GM19397 (cell line): Measurements from ENCODE around the gene SRP14.
"Not testable (repeated sequence)": the region's sequence is repeated elsewhere in the genome, so short reads cannot be mapped to it uniquely, and the experiment has no call there.

Experiments used
- ATAC-seq: cut with Tn5 transposase; IDR thresholded peaks from one replicate; pipeline ENCODE4 v1.9.1; 2021; ENCODE audit warnings: mild to moderate bottlenecking, moderate library complexity; ENCODE audit not compliant: unreplicated experiment

The SRP14 gene

DNA sequence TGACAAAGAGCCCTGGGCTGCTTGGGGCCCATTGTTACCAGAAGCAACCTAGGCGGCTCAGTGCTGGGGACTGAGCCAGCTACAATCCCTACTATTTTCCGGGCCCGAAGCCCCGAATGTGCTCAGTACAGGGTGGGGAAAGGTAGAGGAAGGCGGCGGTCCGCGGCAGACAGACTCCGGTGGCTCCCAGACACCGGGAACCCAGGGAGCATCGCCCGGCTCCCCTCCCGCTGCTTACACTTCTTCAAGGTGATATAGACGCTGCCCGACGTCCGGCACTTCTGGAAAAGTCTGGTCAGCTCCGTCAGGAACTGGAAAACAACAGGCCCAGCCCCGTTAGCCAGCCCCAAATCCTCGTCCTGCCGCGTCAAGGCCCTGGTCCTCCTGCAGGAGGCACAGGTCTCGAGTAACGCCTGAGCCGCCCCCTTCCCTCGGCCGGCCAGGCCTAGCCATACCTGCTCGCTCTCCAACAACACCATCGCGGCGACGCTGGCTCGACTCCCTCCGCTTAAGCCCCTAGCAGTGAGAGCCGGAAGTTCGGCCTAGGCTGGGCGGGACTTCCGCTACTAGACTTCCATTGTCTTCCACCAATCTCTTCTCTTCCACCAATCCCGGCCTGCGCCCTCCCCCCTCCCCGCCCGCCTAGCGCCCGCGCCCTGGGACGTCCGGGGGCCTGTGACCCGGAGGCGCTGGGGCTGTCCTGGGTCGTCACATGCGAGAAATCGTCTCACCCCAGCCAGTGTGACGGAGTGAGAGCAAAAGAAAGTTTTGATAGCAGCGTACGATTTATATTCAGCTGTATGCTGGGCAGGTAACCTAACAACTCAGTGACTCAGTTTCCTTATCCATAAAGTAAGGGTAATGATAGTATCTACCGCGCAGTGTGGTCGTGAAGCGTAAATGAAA, at the start of gene SRP14:
Gene SRP14, minus strand, starts transcription at position 544 of the 906 bp plus-strand sequence. Its CDS starts 65 bp downstream, at position 479.
- peak; percentile 95 for ATAC-seq

GRCh38 chr15:40087991-40088928, 49.3 kb upstream of the SRP14 start:
- ATAC-seq: no peak

- no peak for ATAC-seq
Observed at GRCh38 chr15:40087068-40087810, 48.3 kb upstream of the SRP14 start.

DNA sequence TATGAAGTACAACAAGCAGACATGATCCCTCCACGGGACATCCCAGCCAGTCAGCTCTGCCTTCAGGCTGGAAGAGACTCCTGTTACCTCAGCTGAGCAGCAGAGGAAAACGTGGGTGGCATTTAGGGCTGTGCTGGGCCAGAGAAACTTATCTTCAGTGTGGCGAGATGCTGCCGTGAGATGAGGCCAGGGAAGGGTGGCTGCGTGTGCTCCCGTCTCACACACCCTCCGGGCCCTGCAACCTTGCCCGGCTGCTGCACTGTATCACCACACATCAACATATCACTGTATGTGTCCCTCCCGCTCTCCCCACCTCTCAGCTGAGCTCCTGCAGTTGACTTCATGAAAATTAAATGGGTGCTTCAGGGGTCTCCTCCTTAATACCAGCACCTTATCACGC, 46.3 kb upstream of the SRP14 start:
- ATAC-seq: no peak

DNA sequence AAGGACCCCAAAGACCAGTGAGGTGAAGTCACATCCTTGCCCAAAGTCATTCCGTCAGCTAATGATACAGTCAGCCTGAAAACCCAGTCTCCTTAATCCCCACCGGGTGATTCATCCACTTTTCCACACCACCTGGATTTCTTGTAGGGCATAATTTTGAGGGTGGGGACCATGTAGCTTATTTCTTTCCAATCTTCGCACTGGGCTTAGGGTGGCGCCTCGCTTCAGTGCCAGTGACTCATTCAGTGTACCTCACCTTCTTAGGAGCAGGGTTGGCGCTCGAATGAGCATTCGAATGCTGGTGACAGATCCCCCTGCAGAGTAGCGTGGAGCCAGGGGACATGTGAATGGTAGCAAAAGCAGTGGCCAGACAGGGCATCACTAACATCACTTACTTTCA, 45.7 kb upstream of the SRP14 start:
- ATAC-seq: no peak

- ATAC-seq: peak; percentile 56
Observed at GRCh38 chr15:40082195-40082883, 43.4 kb upstream of the SRP14 start.

DNA sequence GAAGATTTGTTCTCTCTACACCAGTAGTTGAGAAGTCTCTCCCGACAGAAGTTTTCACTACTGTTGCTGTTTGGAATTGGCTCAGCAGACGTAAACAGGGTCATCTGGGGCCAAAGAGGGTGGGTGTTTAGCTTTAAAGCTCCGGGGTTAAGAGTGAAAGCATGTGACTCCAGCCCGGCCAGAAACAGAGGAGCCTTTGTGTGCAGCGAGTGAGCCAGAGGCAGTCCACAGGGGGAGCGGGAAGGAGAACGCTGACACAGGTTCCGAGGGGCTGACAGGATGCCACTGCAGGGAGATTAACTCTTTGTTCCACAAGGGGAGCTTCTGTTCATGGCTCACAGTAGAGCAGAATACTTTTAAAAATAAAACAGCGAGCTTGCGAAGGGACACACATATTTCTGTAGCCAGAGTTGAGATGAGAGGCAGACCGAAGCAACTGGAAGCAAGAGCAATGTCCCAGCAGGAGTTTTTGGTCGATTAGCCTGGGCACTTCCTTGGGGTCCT, 42.8 kb upstream of the SRP14 start:
- ATAC-seq: no peak

DNA sequence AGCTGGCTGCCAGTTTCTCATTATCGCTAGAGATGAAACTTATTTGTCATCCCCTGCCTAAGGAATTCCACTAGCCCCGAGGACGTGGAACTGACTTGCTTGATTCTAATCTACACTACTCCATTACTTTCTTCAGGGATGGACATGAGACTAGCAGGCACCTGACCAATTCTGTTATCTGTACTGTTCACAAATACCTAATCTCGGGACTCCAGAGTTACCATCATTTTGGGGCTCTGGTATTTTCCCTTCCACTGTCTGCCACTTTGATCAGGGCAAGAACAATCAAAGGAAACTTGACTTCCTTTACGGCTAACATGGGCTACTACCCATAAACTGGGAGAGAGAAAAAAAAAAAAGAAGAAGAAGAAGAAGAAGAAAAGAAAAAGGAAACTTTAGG, 41.9 kb upstream of the SRP14 start:
- ATAC-seq: no peak

DNA sequence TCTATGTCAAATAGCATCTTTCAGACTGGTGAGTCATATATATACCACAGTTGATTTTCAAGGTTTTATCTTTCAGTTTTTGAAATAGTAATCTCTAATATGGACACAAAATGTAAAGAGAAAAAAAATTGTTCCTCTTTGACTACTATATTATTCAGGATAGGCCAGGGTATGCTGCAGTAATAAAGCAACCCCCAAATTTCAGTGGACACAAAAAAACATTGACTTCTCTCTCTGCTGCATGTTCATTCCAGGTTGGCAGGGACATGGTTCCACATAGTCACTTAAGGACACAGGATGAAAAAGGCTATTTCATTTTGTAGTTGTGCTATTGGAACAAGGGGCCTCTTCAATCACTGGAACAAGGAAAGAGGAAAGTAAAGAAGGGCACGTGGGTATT, 41.1 kb upstream of the SRP14 start:
- no peak for ATAC-seq

DNA sequence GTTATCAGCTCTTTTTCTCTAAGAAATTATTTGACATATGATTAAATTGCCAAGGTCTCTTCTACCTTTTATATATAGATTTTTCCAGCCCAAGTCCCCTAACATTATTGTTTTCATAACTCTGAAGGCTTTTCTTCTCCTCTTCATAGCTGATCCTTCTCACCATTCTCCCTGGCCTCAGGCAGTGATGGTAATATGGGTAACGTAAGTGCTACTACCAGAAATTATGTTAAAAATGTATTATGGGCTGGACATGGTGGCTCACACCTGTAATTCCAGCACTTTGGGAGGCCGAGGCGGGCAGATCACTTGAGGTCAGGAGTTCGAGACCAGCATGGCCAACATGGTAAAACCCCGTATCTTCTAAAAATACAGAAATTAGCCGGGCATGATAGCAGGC, 40.5 kb upstream of the SRP14 start:
- ATAC-seq: no peak

DNA sequence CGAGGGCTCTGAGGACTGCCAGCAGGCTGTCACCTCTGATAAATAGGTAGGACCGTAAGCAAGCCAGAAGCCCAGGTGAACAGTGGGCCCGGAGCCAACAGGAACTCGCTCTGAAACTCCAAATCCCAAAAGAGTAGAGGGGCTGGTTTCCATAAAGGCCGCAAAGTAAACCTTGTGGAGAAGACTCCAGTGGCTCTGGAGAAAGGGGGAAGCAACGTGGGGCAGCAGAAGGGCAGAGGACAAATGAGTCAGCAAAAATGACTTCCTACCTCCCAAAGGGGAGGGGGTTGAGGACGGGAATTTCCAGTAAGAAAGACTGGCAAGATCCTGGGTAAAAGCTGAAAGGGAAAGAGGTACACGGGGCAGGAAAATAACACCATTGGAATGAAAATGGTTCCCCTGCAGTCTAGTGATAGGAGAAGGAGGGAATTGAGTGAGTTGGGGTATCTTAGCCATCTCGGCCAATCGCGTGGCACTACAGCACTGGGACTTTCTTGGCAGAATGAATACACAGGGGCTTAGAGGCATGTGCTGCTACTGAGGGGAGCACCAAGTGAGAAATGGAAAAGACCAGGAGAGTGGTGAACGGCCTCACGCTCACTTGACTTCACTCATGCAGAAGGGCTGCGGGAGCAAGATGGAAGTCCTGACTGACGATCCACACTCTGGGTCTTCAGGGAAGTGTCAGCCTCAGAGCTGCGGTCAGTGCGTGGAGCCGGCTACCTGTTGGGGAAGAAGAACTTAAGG, 36.5 kb upstream of the SRP14 start:
- no peak for ATAC-seq

DNA sequence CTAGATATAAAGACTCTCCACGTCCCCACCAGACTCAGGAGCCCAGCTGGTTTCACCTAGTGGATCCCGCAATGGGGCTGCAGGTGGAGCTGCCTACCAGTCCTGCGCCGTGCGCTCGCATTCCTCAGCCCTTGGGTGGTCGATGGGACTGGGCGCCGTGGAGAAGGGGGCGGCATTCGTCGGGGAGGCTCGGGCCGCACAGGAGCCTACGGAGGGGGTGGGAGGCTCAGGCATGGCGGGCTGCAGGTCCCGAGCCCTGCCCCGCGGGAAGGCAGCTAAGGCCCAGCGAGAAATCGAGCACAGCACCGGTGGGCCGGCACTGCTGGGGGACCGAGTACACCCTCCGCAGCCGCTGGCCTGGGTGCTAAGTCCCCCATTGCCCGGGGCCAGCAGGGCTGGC, 35.7 kb upstream of the SRP14 start:
- not testable (repeated sequence) for ATAC-seq

GRCh38 chr15:40073716-40074490, 34.9 kb upstream of the SRP14 start:
- not testable (repeated sequence) for ATAC-seq

DNA sequence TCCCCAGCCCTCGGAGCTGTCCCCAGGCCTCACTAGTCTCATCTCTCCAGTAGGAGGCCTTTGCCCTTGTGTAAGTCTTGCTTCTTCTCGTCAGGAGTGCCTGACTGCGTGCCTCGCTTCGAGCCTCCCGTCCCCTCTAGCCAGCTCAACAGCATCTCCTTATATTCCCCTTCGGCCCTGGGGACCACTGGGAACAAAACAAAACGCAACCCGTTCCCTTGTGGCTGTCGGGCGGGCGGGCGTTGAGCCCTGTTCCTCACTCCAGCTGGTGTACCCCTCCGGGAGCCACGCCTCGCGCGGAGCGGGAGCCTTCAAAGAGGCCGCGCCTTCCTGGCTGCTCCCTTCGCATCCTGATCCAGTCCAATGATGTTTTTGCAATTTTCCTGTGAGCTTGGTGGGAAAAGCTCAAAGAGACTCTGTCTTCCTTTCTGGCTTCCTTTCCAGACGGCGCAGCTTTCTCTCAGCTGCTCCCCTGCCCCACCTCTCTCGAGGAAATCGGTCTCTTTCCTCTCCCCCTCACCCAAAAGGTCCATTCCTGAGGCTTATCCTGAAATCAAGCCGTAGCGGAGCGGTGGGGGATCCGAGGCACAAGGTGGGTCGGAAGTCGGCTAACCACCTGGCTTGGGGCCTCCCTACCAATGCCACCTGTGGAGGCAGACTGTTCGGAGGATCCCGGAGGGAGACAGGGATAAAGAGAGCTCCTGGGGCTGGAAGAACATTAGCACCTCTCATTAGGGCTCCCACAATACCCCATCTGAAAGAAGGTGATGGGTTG, 33.4 kb upstream of the SRP14 start:
- ATAC-seq: no peak

DNA sequence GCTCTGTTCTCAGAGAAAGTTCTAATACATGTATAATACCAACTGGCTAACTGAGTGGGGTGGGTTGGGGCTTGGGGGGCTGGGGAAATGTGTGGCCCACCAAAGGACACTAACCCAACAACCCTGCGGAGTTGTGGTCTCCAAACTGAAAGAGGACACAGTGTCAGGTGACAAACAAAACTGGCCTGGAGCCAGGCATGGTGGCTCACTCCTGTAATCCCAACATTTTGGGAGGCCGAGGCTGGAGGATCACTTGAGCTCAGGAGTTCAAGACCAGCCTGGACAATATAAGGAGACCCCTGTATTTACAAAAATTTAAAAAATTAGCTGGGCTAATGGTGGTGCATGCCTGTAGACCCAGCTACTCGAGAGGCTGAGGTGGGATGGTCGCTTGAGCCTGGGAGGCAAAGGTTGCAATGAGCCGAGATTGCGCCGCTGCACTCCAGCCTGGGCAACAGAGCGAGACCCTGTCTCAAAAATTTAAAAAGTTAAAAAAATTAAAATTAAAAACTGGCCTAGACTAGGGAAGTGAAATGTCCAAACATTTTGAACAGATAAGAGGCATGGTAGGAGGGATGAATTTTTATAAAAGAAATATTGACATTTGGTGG, 31.7 kb upstream of the SRP14 start:
- no peak for ATAC-seq

DNA sequence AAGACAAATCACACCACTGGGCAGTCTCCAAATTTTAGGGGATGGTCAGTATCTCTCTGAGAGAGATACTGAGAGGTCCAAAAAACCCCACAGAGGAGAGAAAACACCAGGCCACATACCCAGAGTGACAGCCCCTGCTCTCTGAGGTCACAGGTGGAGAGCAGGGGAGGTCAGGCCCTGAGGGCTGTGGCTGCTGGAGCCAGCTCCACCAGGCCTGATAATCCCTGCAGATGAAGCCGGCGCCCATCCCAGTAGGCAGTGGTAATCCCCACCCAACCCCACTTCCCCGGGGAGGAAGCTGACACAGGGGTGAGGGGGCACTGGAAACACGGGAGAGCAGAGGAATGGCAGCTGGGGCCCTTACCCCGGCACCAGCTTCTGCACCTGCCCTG, 31.2 kb upstream of the SRP14 start:
- no peak for ATAC-seq
